Activated CD4-positive, alpha-beta T cell treated with anti-CD3 and anti-CD28 coated beads for 48 hours (primary cell): ENCODE data around the gene BNIP5.
"Not testable (repeated sequence)": the region's sequence is repeated elsewhere in the genome, so short reads cannot be mapped to it uniquely, and the experiment has no call there.

Experiments used
- DNase-seq: peaks from one replicate; pipeline ENCODE4 v3.0.0-alpha.2; 2020

The BNIP5 gene

DNA sequence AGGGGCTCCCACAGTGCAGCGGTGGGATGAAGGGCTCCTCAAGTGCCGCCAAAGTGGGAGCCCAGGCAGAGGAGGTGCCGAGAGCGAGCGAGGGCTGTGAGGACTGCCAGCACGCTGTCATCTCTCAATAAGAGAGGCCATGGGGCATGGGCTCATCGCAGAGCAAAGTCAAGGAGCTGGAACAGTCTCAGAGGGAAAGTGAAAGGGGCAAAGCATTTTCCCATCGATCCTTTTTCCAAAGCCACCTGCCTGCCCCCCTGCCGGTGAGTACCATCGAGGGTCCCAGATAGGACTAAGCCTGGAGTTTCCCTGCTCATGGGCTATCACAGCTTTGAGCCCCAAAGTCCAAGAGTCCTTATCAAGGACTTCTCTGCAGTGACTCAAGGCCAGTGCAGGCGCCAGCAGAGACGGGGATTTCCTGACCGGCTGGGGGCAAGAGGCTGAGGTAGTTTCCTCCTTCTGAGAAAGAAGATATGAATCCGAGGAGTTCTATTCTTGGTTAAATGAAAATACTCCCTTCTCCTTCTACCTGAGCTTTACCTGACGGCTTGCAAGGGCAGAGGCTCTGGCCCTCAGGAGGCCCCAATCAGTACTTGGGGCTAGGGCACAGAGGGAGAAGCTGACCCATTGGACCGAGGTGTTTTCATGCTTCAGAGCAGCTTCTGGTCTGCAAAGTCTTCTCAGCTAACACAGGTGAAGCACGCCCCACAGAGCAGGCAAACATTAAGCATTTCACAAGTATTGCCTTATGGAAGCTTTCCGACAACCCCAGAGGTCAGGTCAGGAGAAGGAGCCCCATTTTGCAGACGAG, 28.2 kb upstream of the BNIP5 start:
- DNase-seq, result peak; percentile 34

DNA sequence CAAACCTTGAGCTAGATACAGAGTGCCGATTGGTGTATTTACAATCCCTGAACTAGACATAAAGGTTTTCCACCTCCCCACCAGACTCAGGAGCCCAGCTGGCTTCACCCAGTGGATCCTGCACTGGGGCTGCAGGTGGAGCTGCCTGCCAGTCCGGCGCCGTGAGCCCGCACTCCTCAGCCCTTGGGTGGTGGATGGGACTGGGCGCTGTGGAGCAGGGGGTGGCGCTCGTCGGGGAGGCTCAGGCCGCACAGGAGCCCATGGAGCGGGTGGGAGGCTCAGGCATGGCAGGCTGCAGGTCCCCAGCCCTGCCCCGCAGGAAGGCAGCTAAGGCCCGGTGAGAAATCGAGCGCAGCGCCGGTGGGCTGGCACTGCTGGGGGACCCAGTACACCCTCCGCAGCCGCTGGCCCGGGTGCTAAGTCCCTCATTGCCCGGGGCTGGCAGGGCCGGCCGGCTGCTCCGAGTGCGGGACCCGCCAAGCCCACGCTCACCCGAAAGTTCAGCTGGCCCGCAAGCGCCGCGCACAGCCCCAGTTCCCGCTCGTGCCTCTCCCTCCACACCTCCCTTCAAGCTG, 27.5 kb upstream of the BNIP5 start:
- not testable (repeated sequence) for DNase-seq

DNA sequence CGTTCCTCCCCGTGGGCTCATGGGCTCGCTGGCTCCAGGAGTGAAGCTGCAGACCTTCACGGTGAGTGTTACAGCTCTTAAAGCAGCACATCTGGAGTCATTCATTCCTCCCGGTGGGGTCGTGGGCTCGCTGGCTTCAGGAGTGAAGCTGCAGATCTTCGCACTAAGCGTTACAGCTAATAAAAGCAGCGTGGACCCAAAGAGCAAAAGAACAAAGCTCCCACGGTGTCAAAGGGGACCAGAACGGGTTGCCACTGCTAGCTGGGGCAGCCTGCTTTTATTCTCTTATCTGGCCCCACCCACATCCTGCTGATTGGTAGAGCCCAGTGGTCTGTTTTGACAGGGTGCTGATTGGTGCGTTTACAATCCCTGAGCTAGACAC, 26.7 kb upstream of the BNIP5 start:
- DNase-seq, result not testable (repeated sequence)

DNA sequence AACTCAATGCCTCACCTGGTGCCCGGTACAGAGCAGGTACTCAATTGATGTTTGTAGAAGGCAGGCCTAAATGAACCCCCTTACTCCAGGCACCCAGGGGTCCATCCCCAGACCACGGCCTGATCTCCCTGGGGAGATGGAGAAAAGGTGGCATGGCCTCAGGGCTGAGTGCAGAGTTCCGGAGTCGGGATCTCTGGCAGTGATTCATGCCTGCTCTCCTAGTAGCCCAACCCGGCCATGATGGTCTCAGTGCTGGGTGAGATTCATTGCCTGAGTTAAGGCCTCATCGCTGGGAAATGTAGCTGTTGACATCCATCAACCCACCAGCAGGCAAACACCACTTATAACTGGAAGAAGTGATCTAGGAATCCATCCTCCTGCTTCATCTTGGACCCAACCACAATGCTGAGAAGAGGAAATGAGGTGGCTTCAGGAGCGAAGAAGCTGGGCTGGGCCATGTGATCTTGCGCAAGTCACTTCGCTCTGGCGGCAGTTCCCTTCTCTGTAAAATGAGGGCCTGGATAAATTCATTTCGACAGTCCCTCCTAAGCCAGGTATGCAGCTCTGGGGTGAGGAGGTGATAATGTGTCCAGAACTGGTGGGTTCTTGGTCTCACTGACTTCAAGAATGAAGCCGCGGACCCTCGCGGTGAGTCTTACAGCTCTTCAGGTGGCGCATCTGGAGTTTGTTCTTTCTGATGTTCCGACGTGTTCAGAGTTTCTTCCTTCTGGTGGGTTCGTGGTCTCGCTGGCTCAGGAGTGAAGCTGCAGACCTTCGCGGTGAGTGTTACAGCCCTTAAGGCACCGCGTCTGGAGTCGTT, 26.1 kb upstream of the BNIP5 start:
- no peak for DNase-seq

DNA sequence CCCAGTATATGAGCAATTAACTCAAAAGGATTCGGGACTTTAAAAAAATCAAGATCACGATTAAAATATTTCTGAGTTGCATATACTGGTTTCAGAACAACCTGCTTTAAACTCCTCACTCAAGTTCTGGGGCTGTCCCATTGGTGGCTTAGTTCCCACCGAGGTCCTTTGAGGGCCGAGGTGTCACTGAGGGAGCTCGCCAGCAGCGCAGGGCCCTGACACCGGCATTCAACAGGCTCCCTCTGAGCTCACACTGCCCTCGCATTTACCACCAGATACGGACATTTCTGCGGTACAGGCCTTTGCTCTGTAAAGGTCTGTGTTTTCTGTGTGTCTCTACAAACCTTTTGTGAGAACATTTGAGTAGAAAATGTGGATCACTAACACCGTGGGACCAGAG, 24.4 kb upstream of the BNIP5 start:
- no peak for DNase-seq

DNA sequence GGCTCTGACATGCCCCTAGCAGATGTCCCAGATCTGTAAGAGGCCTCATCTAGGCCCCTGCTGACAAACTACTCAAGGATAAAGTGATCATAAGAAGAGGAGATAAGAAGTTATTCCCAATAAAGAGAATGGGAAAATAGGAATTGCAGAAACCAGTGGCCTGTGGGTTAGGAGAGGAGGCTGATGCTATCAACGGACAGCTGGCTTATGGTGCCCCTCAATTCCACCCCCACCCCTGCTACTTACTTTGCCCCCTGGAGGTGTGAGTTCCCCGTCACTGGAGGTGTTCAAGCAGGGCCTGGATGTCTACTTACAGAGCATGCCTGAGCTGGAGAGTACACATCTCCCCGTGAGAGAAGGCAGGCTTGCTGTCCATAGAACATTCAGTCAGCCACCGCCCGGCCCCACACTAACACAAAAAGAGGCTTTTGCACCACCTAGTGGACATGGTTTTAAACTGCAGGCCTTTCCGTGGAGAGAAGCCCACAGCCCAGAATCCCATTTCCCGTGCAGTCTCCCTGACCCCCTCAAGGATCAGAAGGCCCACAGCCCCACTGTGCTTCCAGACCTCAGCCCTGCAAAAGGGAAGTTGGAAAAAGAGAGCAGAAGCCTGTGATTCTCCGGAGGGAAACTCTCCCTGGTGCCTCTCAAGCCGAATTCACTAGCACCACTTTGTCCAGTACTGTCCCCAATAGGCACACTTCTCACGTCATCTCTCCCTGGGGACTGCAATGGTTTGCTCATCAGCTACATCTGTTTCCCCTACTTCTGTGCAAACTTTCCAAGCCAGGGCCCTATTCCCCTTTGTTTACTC, 23.8 kb upstream of the BNIP5 start:
- DNase-seq, result peak; percentile 82

DNA sequence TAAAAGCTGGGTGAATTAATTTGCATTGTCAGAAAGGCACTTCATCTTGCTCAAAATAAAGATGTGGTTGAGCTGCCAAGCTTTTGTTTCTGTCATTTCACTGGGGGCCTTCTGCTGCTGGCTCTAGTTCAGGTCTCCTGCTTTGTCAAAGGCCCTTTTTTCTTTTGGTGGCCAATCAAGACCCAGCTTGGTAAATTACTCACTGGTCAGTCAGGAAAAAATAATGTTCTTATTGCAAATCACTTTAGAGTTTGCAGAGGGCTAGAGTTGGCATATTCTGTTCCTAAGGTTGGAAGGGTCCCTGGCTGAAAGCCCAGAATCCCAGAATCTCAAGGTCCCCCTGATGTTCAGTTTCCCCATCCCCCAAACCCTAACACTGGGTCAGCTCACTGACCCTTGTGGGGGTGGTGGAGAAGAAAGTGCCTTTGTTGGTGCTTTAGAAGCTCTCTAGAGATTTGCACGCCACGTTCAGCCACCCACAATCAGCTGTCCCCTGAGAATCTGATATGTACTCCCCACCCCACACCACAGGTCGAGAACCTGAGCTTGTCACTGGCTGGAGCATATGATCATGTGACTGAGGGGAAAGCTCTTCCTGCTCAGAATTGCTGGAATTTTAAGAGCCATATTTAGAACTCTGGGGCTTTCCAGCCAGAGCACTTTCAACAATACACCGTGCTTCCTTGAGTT, 21.7 kb upstream of the BNIP5 start:
- DNase-seq, result no peak

DNA sequence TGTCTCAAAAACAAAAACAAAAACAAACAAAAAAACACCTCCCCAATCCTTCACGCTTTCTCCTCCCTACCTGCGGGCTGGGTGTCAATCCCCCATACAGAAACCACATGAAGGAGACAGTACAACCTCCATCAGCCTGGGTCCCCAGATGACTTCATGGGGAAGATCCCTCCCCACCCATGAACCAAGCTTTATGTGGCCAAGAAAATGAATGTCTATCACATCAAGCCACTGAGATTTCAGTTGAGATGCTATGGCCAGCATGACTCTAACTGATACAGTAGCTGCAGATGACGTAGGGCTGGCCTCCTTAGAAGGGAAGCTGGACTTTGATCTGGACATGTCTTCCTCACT, 21.2 kb upstream of the BNIP5 start:
- no peak for DNase-seq

DNA sequence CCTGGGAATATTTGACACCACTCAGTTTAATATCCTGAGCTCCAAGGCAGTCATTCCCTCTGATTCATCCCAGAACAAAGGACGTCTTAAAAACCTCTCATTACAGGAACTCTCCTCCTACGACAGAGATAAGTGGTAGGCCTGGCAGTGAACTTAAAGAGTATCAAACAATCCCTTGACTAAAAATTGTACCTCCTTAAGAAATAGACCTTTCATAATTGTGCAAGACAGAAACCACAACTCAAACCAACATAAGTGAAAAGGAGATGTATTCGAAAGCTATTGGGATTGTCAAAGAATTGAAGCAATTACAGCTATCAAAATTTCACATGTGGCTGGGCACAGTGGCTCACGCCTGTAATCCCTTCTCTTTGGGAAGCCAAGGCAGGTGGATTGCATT, 19.1 kb upstream of the BNIP5 start:
- no peak for DNase-seq

DNA sequence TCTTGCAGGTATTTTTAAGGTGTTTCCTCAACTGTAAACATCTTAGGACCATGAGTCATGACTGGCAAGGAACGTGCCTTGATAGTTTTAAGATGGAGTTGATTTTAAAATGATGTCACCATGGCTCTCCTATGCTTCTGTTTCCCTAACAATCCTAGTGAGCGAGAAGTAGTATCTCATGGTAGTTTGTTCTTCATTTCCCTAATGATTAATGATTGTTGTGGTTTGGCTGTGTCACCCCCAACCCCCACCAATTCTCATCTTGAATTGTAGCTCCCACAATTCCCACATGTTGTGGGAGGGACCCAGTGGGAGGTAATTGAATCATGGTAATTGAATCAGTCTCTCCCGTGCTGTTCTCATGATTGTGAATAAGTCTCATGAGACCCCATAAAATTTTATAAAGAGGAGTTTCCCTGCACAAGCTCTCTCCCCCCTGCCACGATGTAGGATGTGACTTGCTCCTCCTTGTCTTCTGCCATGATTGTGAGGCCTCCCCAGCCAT, 16.8 kb upstream of the BNIP5 start:
- no peak for DNase-seq

DNA sequence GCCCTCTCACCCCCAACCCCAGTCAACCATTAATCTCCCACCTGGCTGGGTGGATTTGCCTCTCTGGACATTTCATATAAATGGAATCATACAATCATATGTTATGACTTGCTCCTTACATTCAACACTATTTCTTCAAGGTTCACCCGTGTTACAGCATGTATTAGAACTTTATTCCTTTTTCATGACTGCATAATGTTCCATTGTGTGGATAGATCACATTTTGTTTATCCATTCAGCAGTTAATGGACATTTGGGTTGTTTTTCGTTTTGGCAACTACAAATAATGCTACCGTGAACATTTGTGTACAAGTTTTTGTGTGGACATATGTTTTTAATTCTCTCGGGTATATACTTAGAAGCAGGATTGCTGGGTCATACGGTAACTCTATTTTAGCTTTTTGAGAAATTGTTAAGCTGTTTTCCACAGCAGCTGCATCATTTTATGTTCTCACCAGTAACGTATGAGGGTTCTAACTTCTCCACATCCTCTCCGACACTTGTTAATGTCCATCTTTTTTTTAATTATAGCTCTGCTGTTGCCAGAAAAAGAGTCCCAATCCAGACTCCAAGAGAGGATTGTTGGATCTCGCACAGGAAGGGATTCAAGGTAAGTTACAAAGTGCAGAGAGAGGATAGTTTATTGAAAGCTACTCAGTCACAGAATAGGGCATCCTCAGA, 15.9 kb upstream of the BNIP5 start:
- no peak for DNase-seq

DNA sequence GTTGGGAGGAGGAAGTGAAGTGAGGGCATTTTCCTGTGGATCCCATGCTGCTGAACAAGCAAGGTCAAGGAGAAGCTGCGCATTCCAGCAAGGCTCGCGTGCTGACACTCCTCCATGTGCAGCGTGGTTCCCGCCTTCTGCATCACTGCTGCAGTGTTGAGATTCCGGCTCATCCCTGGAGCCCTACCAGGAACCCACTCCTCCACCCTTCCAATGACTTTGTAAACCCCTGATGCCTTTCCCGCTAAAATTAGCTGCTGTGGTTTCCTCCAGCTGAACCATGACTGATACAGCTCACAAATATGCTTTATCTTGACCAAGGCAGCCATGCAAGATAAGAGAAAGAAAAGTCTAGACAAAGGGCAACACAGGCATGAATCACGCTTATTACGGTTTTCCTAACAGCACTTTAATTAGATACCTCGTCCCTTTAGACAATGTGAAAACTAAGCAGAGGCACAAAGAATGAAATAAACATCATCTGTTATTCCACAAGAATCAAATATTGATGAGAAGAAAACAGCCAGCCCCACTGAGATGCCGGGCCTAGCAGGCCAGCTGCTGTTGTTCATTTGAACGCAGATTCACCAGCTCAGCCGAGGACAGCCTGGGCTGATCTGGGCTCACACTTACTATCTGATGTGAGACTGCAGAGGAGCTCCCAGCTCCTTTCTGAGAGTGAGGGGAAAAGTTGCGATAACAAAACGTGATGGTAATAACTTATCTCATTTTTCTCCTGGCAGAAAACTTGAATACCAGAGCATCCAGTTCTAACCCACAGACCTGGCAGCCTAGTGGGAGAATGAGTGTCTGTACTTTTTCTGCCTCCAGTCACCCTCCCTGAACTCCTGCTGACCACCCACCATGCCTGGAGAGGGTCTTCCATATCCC, 14.2 kb upstream of the BNIP5 start:
- DNase-seq, result no peak

DNA sequence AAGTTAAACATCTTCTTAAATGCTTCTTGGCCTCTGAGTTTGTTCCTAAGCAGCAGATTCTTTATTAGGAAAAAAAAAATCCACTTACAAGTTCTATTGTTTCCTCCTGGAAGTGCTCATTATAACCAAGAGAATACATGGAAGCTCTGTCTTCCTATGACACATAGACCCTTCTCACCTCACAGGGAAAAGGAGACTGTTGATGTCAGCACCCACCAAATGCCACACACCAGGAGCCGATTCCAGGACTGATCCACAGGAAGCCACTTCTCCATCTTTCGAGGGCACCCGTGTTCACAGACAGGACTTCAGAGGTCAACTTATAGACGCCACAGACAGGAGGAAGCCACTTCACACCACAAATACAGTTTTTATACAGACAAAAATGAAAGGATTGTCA, 13.4 kb upstream of the BNIP5 start:
- DNase-seq, result no peak

DNA sequence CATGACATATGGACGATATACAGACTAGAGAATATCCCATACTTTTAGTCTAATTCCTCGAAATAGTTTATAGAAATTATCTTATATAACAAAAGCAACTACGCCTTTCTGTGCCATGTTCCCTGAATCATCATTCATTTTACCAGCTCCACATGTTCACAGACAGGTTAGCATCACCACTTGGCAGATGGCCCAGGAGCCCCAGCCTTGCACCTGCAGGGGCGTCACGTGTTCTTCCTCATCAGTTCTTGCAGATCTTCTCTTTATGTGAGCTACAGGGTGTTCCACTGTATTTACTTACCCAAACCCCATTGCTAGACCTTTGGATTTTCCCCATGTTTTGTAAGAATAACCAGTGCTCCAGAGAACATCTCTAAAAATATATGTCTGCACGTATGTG, 12.6 kb upstream of the BNIP5 start:
- peak; percentile 21 for DNase-seq

DNA sequence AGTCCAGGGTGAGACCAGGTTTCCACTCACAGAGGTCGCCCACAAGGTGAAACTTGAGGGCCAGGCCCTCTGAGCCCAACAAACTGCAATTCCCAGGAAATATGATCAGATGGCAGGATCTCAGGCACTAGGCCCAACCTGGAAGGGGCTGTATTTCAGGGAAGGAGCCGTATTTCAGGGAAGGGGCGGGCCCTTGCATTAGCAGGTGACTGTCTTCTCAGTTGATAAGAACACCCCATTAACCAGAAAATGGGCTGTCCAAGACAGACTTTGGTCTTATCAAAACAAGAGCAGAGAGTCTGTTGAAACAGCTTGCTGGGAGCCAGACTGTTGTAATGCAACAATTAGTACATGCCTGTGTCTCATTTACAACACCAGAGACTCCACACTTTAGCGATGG, 10.9 kb upstream of the BNIP5 start:
- DNase-seq, result no peak

DNA sequence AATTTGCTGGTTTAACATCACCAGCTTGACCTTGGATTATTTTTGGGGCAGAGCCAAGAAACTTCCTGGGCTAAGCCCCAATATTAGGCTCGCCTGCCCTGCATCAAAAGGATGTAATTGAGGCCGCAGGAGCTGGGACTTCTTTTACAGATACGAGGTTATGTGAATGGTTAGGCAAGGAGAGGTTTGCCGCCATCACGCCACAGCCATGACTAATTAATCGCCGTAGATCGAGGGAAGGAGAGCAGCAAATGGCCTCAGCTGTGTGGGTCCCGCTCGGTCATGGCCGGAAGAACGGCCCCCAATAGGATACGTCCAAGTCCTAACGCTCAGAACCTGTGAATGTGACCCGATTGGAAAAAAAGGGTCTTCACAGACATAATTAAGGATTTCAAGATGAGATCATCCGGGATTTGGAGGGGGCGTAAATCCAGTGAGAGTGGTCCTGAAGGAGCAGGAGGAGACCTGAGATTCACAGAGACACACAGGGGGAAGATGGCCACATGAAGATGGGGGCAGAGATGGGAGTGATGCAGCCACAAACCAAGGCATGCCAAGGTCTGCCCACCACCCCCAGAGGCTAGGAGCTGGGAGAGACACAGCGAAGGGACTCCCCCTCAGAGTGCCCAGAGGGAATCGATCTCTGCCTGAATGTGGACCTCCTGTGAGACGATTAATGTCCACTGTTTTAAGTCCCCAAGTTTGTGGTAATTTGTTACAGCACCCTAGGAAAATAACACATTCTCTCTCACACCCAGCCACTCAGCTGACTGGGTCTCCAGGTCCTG, 10.0 kb upstream of the BNIP5 start:
- DNase-seq, result no peak

DNA sequence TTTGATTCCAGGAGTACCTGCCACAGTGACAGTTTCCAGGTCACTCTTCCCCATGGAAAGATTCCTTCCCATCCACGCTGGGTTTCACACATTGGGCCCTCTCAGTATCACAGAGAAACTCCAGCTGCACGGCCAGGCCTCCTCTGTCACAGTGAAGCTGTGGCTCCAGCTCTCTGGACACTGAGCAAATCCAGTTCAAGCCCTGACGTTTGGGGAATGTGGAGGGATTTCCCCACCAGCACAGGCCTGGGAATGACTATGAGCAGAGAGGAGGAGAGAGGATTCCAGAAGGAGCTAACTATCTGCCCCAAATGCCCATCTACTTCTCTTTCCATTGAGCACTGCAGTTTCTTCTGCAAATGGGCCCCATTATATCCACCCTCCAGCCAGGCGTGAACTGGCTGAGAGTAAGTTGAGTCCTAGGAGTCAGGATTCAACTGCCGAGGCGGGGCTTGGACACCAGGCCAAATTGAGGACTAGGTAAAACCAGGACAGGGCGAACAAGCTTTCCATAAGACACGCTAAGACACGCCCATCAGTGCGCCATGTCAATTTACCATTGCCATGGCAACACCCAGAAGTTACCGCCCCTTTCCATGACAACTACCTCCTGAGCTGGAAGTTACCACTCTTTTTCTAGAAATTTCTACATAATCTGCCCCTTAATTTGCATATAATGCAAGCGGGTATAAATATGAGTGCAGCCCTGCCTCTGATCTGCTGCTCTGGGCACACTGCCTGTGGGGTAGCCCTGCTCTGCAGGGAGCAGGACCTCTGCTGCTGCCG, 9.2 kb upstream of the BNIP5 start:
- DNase-seq, result peak; percentile 12

DNA sequence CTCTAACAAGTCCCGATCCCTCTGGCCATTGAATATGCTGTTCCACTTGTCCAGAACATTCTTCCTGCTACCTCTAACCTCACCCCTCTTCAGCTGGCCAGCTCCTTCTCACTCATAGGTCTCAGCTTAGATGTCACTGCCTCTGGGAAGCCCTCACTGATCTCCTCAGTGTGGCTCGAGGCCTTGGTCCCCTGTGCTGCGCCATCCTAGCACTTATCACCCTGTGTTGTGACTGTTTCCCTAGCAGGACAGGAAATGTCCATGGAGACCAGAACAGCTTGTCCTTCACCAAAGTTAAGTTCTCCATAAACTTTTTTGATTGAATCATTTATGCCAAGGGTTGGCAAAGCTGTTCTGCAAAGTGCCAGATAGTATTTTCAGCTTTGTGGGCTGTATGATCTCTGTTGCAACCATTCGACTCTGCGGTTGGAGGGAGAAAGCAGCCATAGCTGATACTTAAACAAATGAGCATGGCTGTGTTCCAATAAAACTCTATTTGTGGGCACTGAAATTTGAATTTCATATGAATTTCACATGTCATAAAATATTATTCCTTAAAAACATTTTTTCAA, 6.5 kb upstream of the BNIP5 start:
- DNase-seq, result no peak
